ENCODE measurements around the gene MAVS. TPM values are rescaled to one million over a fixed set of nuclear protein-coding genes. Genes with fewer than 3 reads are reported as not detected.
"Not testable (repeated sequence)": the region's sequence is repeated elsewhere in the genome, so short reads cannot be mapped to it uniquely, and the experiment has no call there.

MAVS gene
- total RNA-seq, 1 experiment from 2014 or later: 38.7 TPM

DNA sequence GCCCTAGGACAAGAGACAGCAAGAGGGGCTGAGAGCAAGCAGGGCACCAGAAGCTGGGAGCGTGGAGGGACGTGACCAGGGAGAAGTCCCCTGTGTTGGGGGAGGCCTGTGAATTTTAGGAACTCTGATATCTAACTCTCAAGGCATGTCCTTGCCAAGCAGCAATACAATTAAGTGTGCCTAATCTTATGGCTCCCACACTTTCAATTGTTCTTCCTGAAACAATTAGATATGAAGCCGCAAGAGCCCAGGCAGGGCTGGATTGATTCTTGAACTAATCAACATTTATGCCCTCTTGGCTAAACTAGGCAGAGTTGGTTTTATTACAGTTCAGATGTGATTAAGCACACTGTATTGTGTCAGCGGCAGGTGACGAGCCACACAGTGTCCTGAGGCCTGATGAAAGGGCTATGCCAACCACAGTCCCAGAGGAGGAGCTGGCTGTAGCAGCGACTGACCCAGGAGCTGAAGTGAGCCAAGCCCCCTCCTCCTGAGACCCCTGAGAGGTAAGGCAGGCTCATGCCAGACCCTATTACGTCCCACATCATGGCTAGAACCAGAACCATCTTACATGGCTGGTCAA, 4.2 kb upstream of the MAVS start:
- no peak overlapping the region for H3K4me2 ChIP-seq (ENCODE audit: low read length)
- peaks cover 13% of the 10 kb centered on the region for H3K79me2 ChIP-seq (ENCODE audit: low read length)
- H4K20me1 ChIP-seq (ENCODE audit: low read length): no peaks in the 10 kb centered on the region
- intact Hi-C loops (cut with micrococcal nuclease): no loop called here
- peaks cover 50% of the 10 kb centered on the region for H3K4me1 ChIP-seq (ENCODE audit: insufficient read depth, low read length)
- H3K36me3 ChIP-seq (ENCODE audit: low read depth, low read length): no peaks in the 10 kb centered on the region
- ATAC-seq (no peak), DNase-seq (no peak)
- H3K27ac ChIP-seq (ENCODE audit: low read length): peak overlapping the region; percentile 79
- POLR2A ChIA-PET (ENCODE audit: unreplicated experiment): no interaction called here
- no peaks in the 10 kb centered on the region for H3K27me3 ChIP-seq (ENCODE audit: low read length)
- no peaks in the 10 kb centered on the region for H3K9me3 ChIP-seq (ENCODE audit: low read length)
- H3F3A ChIP-seq (ENCODE audit: low read length, unreplicated experiment): no peaks in the 10 kb centered on the region
- TF ChIP-seq EZH2phosphoT487 (IDR thresholded peaks at IDR 0.05; ENCODE audit: borderline replicate concordance, low read length): no peak
- no peak for TF ChIP-seq EZH2 (IDR thresholded peaks at IDR 0.05; ENCODE audit: low read length, unreplicated experiment)
- TF ChIP-seq, protein P1, sequence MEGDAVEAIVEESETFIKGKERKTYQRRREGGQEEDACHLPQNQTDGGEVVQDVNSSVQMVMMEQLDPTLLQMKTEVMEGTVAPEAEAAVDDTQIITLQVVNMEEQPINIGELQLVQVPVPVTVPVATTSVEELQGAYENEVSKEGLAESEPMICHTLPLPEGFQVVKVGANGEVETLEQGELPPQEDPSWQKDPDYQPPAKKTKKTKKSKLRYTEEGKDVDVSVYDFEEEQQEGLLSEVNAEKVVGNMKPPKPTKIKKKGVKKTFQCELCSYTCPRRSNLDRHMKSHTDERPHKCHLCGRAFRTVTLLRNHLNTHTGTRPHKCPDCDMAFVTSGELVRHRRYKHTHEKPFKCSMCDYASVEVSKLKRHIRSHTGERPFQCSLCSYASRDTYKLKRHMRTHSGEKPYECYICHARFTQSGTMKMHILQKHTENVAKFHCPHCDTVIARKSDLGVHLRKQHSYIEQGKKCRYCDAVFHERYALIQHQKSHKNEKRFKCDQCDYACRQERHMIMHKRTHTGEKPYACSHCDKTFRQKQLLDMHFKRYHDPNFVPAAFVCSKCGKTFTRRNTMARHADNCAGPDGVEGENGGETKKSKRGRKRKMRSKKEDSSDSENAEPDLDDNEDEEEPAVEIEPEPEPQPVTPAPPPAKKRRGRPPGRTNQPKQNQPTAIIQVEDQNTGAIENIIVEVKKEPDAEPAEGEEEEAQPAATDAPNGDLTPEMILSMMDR (conservative IDR thresholded peaks at IDR 0.05; ENCODE audit: low read depth, low read length): no peak
- H3K9ac ChIP-seq (ENCODE audit: low read length): peak overlapping the region; percentile 46; the same call in 1 of the 2 replicates
- no peak overlapping the region for H2AFZ ChIP-seq (ENCODE audit: low read length)
- BruUV-seq (replicated peaks): no TSS peak
- H3K9me2 ChIP-seq (replicated peaks; ENCODE audit: low read length): no peaks in the 10 kb centered on the region
- CTCF ChIA-PET: no interaction called here
- H3K4me3 ChIP-seq (ENCODE audit: low read length): no peak overlapping the region

DNA sequence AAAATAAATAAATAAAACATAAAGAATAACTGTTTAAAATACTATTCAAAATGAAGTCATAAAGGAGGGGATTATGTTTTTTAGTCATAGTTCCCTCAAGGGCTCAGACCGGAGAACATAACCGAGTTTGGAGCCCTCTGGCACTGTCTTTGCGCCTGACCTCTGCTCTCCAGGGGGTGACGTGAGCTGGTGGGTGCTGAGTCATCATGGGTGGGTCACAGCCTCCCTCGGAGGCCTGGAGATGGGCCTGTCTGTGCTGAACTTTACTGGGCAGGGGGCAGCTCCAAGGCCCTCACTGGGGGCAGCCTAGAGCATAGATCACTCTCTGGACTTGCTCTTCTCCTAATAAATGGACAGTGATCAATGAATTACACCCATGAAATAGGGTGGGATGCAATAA, 3.1 kb upstream of the MAVS start:
- H3K27ac ChIP-seq (ENCODE audit: low read length): peak overlapping the region; percentile 79
- no peak overlapping the region for H3K4me3 ChIP-seq (ENCODE audit: low read length)
- no peak for TF ChIP-seq EZH2phosphoT487 (IDR thresholded peaks at IDR 0.05; ENCODE audit: borderline replicate concordance, low read length)
- TF ChIP-seq EZH2 (IDR thresholded peaks at IDR 0.05; ENCODE audit: low read length, unreplicated experiment): no peak
- TF ChIP-seq, protein P1 (conservative IDR thresholded peaks at IDR 0.05; ENCODE audit: low read depth, low read length): 0 out of 2 replicates have a peak, but pooled peaks have one; percentile 7
- H3F3A ChIP-seq (ENCODE audit: low read length, unreplicated experiment): no peaks in the 10 kb centered on the region
- H3K79me2 ChIP-seq (ENCODE audit: low read length): peaks cover 23% of the 10 kb centered on the region
- peak; percentile 13; the same call in 1 of the 2 replicates for ATAC-seq
- peak overlapping the region; percentile 33 for H3K4me2 ChIP-seq (ENCODE audit: low read length)
- H3K27me3 ChIP-seq (ENCODE audit: low read length): no peaks in the 10 kb centered on the region
- intact Hi-C loops (cut with micrococcal nuclease): no loop called here
- H4K20me1 ChIP-seq (ENCODE audit: low read length): no peaks in the 10 kb centered on the region
- H3K36me3 ChIP-seq (ENCODE audit: low read depth, low read length): no peaks in the 10 kb centered on the region
- H3K9me2 ChIP-seq (replicated peaks; ENCODE audit: low read length): no peaks in the 10 kb centered on the region
- DNase-seq: peak; percentile 86
- H3K9ac ChIP-seq (ENCODE audit: low read length): peak overlapping the region; percentile 46
- no peak overlapping the region for H2AFZ ChIP-seq (ENCODE audit: low read length)
- peaks cover 59% of the 10 kb centered on the region for H3K4me1 ChIP-seq (ENCODE audit: insufficient read depth, low read length)
- ChIA-PET POLR2A (ENCODE audit: unreplicated experiment) (no interaction called here), CTCF (interaction anchor here (0.9 kb wide), 1 partner anchor 11 kb away, joined by 6 read pairs; no protein-coding TSS in a partner anchor)
- BruUV-seq (replicated peaks): no TSS peak
- no peaks in the 10 kb centered on the region for H3K9me3 ChIP-seq (ENCODE audit: low read length)

DNA sequence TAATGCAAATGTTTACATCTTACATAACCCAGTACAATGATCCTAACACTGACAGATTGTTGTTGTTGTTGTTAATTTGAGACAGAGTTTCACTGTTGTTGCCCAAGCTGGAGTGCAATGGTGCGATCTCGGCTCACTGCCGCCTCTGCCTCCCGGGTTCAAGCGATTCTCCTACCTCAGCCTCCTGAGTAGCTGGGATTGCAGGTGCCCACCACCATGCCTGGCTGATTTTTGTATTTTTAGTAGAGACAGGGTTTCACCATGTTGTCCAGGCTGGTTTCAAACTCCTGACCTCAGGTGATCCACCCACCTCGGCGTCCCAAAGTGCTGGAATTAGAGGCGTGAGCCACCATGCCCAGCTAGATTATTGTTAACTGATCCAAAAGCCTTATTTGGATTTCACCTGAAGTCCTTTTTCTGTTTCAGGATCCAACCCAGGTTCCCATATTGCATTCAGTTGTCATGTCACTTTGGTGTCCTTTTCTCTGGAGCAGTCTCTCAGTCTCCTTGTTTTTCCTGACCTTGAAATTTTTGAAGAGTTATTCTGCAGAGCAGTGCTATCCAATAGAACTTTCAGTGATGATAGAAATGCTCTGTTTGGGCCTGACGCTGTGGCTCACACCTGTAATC, 2.5 kb upstream of the MAVS start:
- H4K20me1 ChIP-seq (ENCODE audit: low read length); H2AFZ ChIP-seq (ENCODE audit: low read length); BruUV-seq (replicated peaks); H3K9me2 ChIP-seq (replicated peaks; ENCODE audit: low read length); H3K27me3 ChIP-seq (ENCODE audit: low read length); H3K4me3 ChIP-seq (ENCODE audit: low read length); intact Hi-C loops (cut with micrococcal nuclease); H3K36me3 ChIP-seq (ENCODE audit: low read depth, low read length); ATAC-seq; DNase-seq; POLR2A ChIA-PET (ENCODE audit: unreplicated experiment); H3K9me3 ChIP-seq (ENCODE audit: low read length); H3F3A ChIP-seq (ENCODE audit: low read length, unreplicated experiment): not testable (repeated sequence)
- H3K4me2 ChIP-seq (ENCODE audit: low read length): peak overlapping the region; percentile 33; the same call in 1 of the 2 replicates
- CTCF ChIA-PET: interaction anchor here (0.9 kb wide), 1 partner anchor 11 kb away, joined by 6 read pairs; no protein-coding TSS in a partner anchor
- peak overlapping the region; percentile 79 for H3K27ac ChIP-seq (ENCODE audit: low read length)
- peak overlapping the region; percentile 42 for H3K9ac ChIP-seq (ENCODE audit: low read length)
- H3K79me2 ChIP-seq (ENCODE audit: low read length): peaks cover 29% of the 10 kb centered on the region
- H3K4me1 ChIP-seq (ENCODE audit: insufficient read depth, low read length): peaks cover 60% of the 10 kb centered on the region
